ENCODE data around the gene SOAT1. TPM values are rescaled to one million over a fixed set of nuclear protein-coding genes. Genes with fewer than 3 reads are reported as not detected.

SOAT1 gene
- total RNA-seq, 1 donor from 2014 or later = 111 TPM

- no peaks in the 10 kb centered on the region for H3K9me3 ChIP-seq (ENCODE audit: insufficient read depth, low read depth, low read length)
- Mint-ChIP-seq H3K27ac (ENCODE audit: unreplicated experiment) (no peak overlapping the region), H3K4me1 (ENCODE audit: low read depth, unreplicated experiment) (no peaks in the 10 kb centered on the region), H3K27me3 (ENCODE audit: low read depth, unreplicated experiment) (no peaks in the 10 kb centered on the region), H3K36me3 (ENCODE audit: low read depth, unreplicated experiment) (no peaks in the 10 kb centered on the region), H3K4me3 (ENCODE audit: unreplicated experiment) (no peak overlapping the region), H3K9me3 (ENCODE audit: unreplicated experiment) (no peaks in the 10 kb centered on the region)
- H2AFZ ChIP-seq (ENCODE audit: low read depth, low read length) = no peak overlapping the region
- H3K79me2 ChIP-seq (ENCODE audit: insufficient read depth, low read length) = no peaks in the 10 kb centered on the region
- H3K9ac ChIP-seq (ENCODE audit: low read length) = no peak overlapping the region
- no peak for FAIRE-seq
- no peak overlapping the region for H3K27ac ChIP-seq (ENCODE audit: low read depth, low read length)
- no peak overlapping the region for H3K4me2 ChIP-seq (ENCODE audit: low read length)
- no peaks in the 10 kb centered on the region for H3K27me3 ChIP-seq (ENCODE audit: insufficient read depth, low read length)
- no peaks in the 10 kb centered on the region for H4K20me1 ChIP-seq (ENCODE audit: insufficient read depth, low read length)
- no peak for DNase-seq (ENCODE audit: low read depth)
- H3K4me1 ChIP-seq (ENCODE audit: insufficient read depth, low read length) = no peaks in the 10 kb centered on the region
- H3K36me3 ChIP-seq (ENCODE audit: insufficient read depth, low read length) = no peaks in the 10 kb centered on the region
- no peak for TF ChIP-seq CTCF (IDR thresholded peaks at IDR 0.05; ENCODE audit: insufficient read depth, low read depth, low read length)
- TF ChIP-seq EZH2 (IDR thresholded peaks at IDR 0.05; ENCODE audit: insufficient read depth, low read length) = no peak
- no peak overlapping the region for H3K4me3 ChIP-seq (ENCODE audit: insufficient read depth, low read depth, low read length)
Measured at GRCh38 chr1:179380299-179380698, 86.7 kb downstream of the SOAT1 start.

- no peak overlapping the region for H3K4me3 ChIP-seq (ENCODE audit: insufficient read depth, low read depth, low read length)
- Mint-ChIP-seq H3K4me1 (ENCODE audit: low read depth, unreplicated experiment) (no peaks in the 10 kb centered on the region), H3K36me3 (ENCODE audit: low read depth, unreplicated experiment) (no peaks in the 10 kb centered on the region), H3K27ac (ENCODE audit: unreplicated experiment) (no peak overlapping the region), H3K4me3 (ENCODE audit: unreplicated experiment) (no peak overlapping the region), H3K27me3 (ENCODE audit: low read depth, unreplicated experiment) (no peaks in the 10 kb centered on the region), H3K9me3 (ENCODE audit: unreplicated experiment) (no peaks in the 10 kb centered on the region)
- FAIRE-seq = no peak
- H4K20me1 ChIP-seq (ENCODE audit: insufficient read depth, low read length) = no peaks in the 10 kb centered on the region
- no peak overlapping the region for H2AFZ ChIP-seq (ENCODE audit: low read depth, low read length)
- no peaks in the 10 kb centered on the region for H3K79me2 ChIP-seq (ENCODE audit: insufficient read depth, low read length)
- H3K4me2 ChIP-seq (ENCODE audit: low read length) = no peak overlapping the region
- H3K9ac ChIP-seq (ENCODE audit: low read length) = no peak overlapping the region
- no peak for DNase-seq (ENCODE audit: low read depth)
- no peaks in the 10 kb centered on the region for H3K4me1 ChIP-seq (ENCODE audit: insufficient read depth, low read length)
- TF ChIP-seq CTCF (IDR thresholded peaks at IDR 0.05; ENCODE audit: insufficient read depth, low read depth, low read length) (no peak), EZH2 (IDR thresholded peaks at IDR 0.05; ENCODE audit: insufficient read depth, low read length) (no peak)
- H3K9me3 ChIP-seq (ENCODE audit: insufficient read depth, low read depth, low read length) = no peaks in the 10 kb centered on the region
- no peaks in the 10 kb centered on the region for H3K36me3 ChIP-seq (ENCODE audit: insufficient read depth, low read length)
- H3K27ac ChIP-seq (ENCODE audit: low read depth, low read length) = no peak overlapping the region
- no peaks in the 10 kb centered on the region for H3K27me3 ChIP-seq (ENCODE audit: insufficient read depth, low read length)
Measured at GRCh38 chr1:179384027-179384426, 90.4 kb downstream of the SOAT1 start.

- H3K36me3 ChIP-seq (ENCODE audit: insufficient read depth, low read length) = no peaks in the 10 kb centered on the region
- H3K79me2 ChIP-seq (ENCODE audit: insufficient read depth, low read length) = no peaks in the 10 kb centered on the region
- H3K4me3 ChIP-seq (ENCODE audit: insufficient read depth, low read depth, low read length) = no peak overlapping the region
- no peaks in the 10 kb centered on the region for H3K27me3 ChIP-seq (ENCODE audit: insufficient read depth, low read length)
- Mint-ChIP-seq H3K27me3 (ENCODE audit: low read depth, unreplicated experiment) (no peaks in the 10 kb centered on the region), H3K4me3 (ENCODE audit: unreplicated experiment) (no peak overlapping the region), H3K4me1 (ENCODE audit: low read depth, unreplicated experiment) (no peaks in the 10 kb centered on the region), H3K36me3 (ENCODE audit: low read depth, unreplicated experiment) (no peaks in the 10 kb centered on the region), H3K27ac (ENCODE audit: unreplicated experiment) (no peak overlapping the region), H3K9me3 (ENCODE audit: unreplicated experiment) (no peaks in the 10 kb centered on the region)
- DNase-seq (ENCODE audit: low read depth) (no peak), FAIRE-seq (no peak)
- no peaks in the 10 kb centered on the region for H4K20me1 ChIP-seq (ENCODE audit: insufficient read depth, low read length)
- no peak overlapping the region for H2AFZ ChIP-seq (ENCODE audit: low read depth, low read length)
- no peak overlapping the region for H3K9ac ChIP-seq (ENCODE audit: low read length)
- H3K4me1 ChIP-seq (ENCODE audit: insufficient read depth, low read length) = no peaks in the 10 kb centered on the region
- no peak overlapping the region for H3K4me2 ChIP-seq (ENCODE audit: low read length)
- H3K27ac ChIP-seq (ENCODE audit: low read depth, low read length) = no peak overlapping the region
- no peak for TF ChIP-seq CTCF (IDR thresholded peaks at IDR 0.05; ENCODE audit: insufficient read depth, low read depth, low read length)
- no peak for TF ChIP-seq EZH2 (IDR thresholded peaks at IDR 0.05; ENCODE audit: insufficient read depth, low read length)
- no peaks in the 10 kb centered on the region for H3K9me3 ChIP-seq (ENCODE audit: insufficient read depth, low read depth, low read length)
Measured at GRCh38 chr1:179385510-179385909, 91.9 kb downstream of the SOAT1 start.
